SJSA1 (cell line): ENCODE data around the gene LPCAT1. TPM values are rescaled to one million over a fixed set of nuclear protein-coding genes. Genes with fewer than 3 reads are reported as not detected.

Source experiments
- DNase-seq, 2 experiments: peaks; one replicate each; pipeline ENCODE4 v3.0.0-alpha.2; 2015 to 2020; ENCODE audit warnings: low spot score in 2 of 2, low read depth in 1 of 2
- H3K27ac ChIP-seq: fragments of 250-450 bp; sonication (Bioruptor Pico); 2 replicates; pipeline ENCODE4 v1.5.1; 2020; ENCODE audit warnings: mild to moderate bottlenecking, moderate library complexity
- H3K27me3 ChIP-seq: fragments of 250-450 bp; sonication (Bioruptor Pico); replicated peaks from 2 replicates; pipeline ENCODE4 v1.5.1; 2020; ENCODE audit warnings: mild to moderate bottlenecking, moderate library complexity
- H3K36me3 ChIP-seq: fragments of 250-450 bp; sonication (Bioruptor Pico); 2 replicates; pipeline ENCODE4 v1.5.1; 2020; ENCODE audit warnings: mild to moderate bottlenecking
- H3K4me1 ChIP-seq: fragments of 250-450 bp; sonication (Bioruptor Pico); replicated peaks from 2 replicates; pipeline ENCODE4 v1.6.1; 2021; ENCODE audit warnings: mild to moderate bottlenecking
- H3K4me3 ChIP-seq: fragments of 250-450 bp; sonication (Bioruptor Pico); 2 replicates; pipeline ENCODE4 v1.5.1; 2020; ENCODE audit warnings: mild to moderate bottlenecking
- H3K9me3 ChIP-seq: fragments of 250-450 bp; sonication (Bioruptor Pico); replicated peaks from 2 replicates; pipeline ENCODE4 v1.5.1; 2020; ENCODE audit warnings: mild to moderate bottlenecking
- total RNA-seq: library from RNA; depleted of rRNA; stranded (reverse); fragments of >200 nt; shearing (Covaris generic); gene quantifications from 2 replicates; pipeline ENCODE4 v1.2.3, GENCODE V29; 2014

LPCAT1 gene
- total RNA-seq, 1 experiment from 2014 or later: 28.2 TPM

GRCh38 chr5:1444361-1445189 is 79.2 kb downstream of the LPCAT1 start:
- H3K27ac ChIP-seq: no peak overlapping the region
- peaks cover 8% of the 10 kb centered on the region for H3K9me3 ChIP-seq
- no peak overlapping the region for H3K4me3 ChIP-seq
- H3K27me3 ChIP-seq: peaks cover 69% of the 10 kb centered on the region
- peak in 1 of 2 experiments; percentile 44 for DNase-seq
- no peaks in the 10 kb centered on the region for H3K36me3 ChIP-seq
- H3K4me1 ChIP-seq: no peaks in the 10 kb centered on the region

GRCh38 chr5:1443991-1444360 is 79.8 kb downstream of the LPCAT1 start:
- H3K27ac ChIP-seq: no peak overlapping the region
- peaks cover 64% of the 10 kb centered on the region for H3K27me3 ChIP-seq

GRCh38 chr5:1443171-1443570 is 80.6 kb downstream of the LPCAT1 start:
- Histone ChIP-seq H3K36me3 (no peaks in the 10 kb centered on the region), H3K9me3 (peaks cover 8% of the 10 kb centered on the region), H3K27ac (no peak overlapping the region), H3K27me3 (peaks cover 60% of the 10 kb centered on the region), H3K4me3 (no peak overlapping the region), H3K4me1 (no peaks in the 10 kb centered on the region)
- peak in 1 of 2 experiments; percentile 30 for DNase-seq

More at GRCh38 chr5:1443991-1444360, 79.8 kb downstream of the LPCAT1 start:
- Histone ChIP-seq H3K4me1 (no peaks in the 10 kb centered on the region), H3K4me3 (no peak overlapping the region), H3K36me3 (no peaks in the 10 kb centered on the region), H3K9me3 (peaks cover 8% of the 10 kb centered on the region)
- no peak for DNase-seq

GRCh38 chr5:1442222-1443145 is 81.3 kb downstream of the LPCAT1 start:
- H3K27me3 ChIP-seq: peaks cover 53% of the 10 kb centered on the region
- H3K4me3 ChIP-seq: no peak overlapping the region
- H3K27ac ChIP-seq: no peak overlapping the region
- no peaks in the 10 kb centered on the region for H3K4me1 ChIP-seq
- DNase-seq: peak in 1 of 2 experiments; percentile 41
- peaks cover 8% of the 10 kb centered on the region for H3K9me3 ChIP-seq
- no peaks in the 10 kb centered on the region for H3K36me3 ChIP-seq

GRCh38 chr5:1441166-1441865 is 82.4 kb downstream of the LPCAT1 start:
- Histone ChIP-seq H3K27me3 (peaks cover 43% of the 10 kb centered on the region), H3K4me1 (no peaks in the 10 kb centered on the region), H3K9me3 (peaks cover 8% of the 10 kb centered on the region), H3K36me3 (no peaks in the 10 kb centered on the region), H3K27ac (no peak overlapping the region), H3K4me3 (no peak overlapping the region)
- DNase-seq: peak in 1 of 2 experiments; percentile 42

GRCh38 chr5:1440098-1440493 is 83.7 kb downstream of the LPCAT1 start:
- Histone ChIP-seq H3K27ac (no peak overlapping the region), H3K4me1 (no peaks in the 10 kb centered on the region), H3K9me3 (peaks cover 2% of the 10 kb centered on the region; the same call in 1 of the 2 replicates), H3K27me3 (peaks cover 31% of the 10 kb centered on the region), H3K4me3 (no peak overlapping the region), H3K36me3 (no peaks in the 10 kb centered on the region)
- DNase-seq: no peak

- Histone ChIP-seq H3K36me3 (no peaks in the 10 kb centered on the region), H3K27me3 (peaks cover 25% of the 10 kb centered on the region), H3K27ac (no peak overlapping the region), H3K4me1 (no peaks in the 10 kb centered on the region), H3K4me3 (no peak overlapping the region), H3K9me3 (peaks cover 2% of the 10 kb centered on the region; the same call in 1 of the 2 replicates)
- DNase-seq: peak in 1 of 2 experiments; percentile 34
Measured at GRCh38 chr5:1439388-1440097, 84.2 kb downstream of the LPCAT1 start.

- peak in 1 of 2 experiments; percentile 42 for DNase-seq
- Histone ChIP-seq H3K4me1 (no peaks in the 10 kb centered on the region), H3K27ac (no peak overlapping the region), H3K36me3 (no peaks in the 10 kb centered on the region), H3K9me3 (peaks cover 9% of the 10 kb centered on the region), H3K27me3 (peaks cover 19% of the 10 kb centered on the region), H3K4me3 (no peak overlapping the region)
Measured at GRCh38 chr5:1438871-1439270, 84.9 kb downstream of the LPCAT1 start.

- Histone ChIP-seq H3K4me1 (no peaks in the 10 kb centered on the region), H3K27me3 (peaks cover 10% of the 10 kb centered on the region), H3K36me3 (no peaks in the 10 kb centered on the region), H3K9me3 (peaks cover 14% of the 10 kb centered on the region), H3K27ac (no peak overlapping the region), H3K4me3 (no peak overlapping the region)
- DNase-seq: peak in 1 of 2 experiments; percentile 42
Measured at GRCh38 chr5:1437876-1438559, 85.7 kb downstream of the LPCAT1 start.

- no peak overlapping the region for H3K27ac ChIP-seq
- no peaks in the 10 kb centered on the region for H3K4me1 ChIP-seq
- DNase-seq: peak in 1 of 2 experiments; percentile 43
- peaks cover 21% of the 10 kb centered on the region for H3K9me3 ChIP-seq
- no peaks in the 10 kb centered on the region for H3K36me3 ChIP-seq
- H3K4me3 ChIP-seq: no peak overlapping the region
- 0 out of 2 replicates have a peak, but pooled peaks cover 4% of the 10 kb centered on the region for H3K27me3 ChIP-seq
Measured at GRCh38 chr5:1437226-1437829, 86.4 kb downstream of the LPCAT1 start.

GRCh38 chr5:1436681-1437080 is 87.1 kb downstream of the LPCAT1 start:
- Histone ChIP-seq H3K36me3 (no peaks in the 10 kb centered on the region), H3K4me3 (no peak overlapping the region), H3K9me3 (peaks cover 28% of the 10 kb centered on the region), H3K27ac (no peak overlapping the region), H3K27me3 (0 out of 2 replicates have a peak, but pooled peaks cover 3% of the 10 kb centered on the region), H3K4me1 (no peaks in the 10 kb centered on the region)
- peak in 1 of 2 experiments; percentile 42 for DNase-seq

GRCh38 chr5:1436036-1436435 is 87.7 kb downstream of the LPCAT1 start:
- Histone ChIP-seq H3K27ac (no peak overlapping the region), H3K9me3 (peaks cover 30% of the 10 kb centered on the region), H3K4me3 (no peak overlapping the region), H3K27me3 (no peaks in the 10 kb centered on the region), H3K36me3 (no peaks in the 10 kb centered on the region), H3K4me1 (no peaks in the 10 kb centered on the region)
- DNase-seq: peak in 1 of 2 experiments; percentile 38
